Parathyroid adenoma (tissue), 2 donors: ENCODE measurements around the gene SLC16A7.

Experiments used
- H2AFZ ChIP-seq: fragments of 300-600 bp; sonication (generic); one replicate; pipeline ENCODE4 v1.7.0; 2017; ENCODE audit warnings: antibody characterized with exemption, mild to moderate bottlenecking
- H3K27ac ChIP-seq: fragments of 300-600 bp; sonication (generic); one replicate; pipeline ENCODE4 v1.7.0; 2017
- H3K27me3 ChIP-seq: fragments of 300-600 bp; sonication (generic); one replicate; pipeline ENCODE4 v1.7.0; 2017; ENCODE audit warnings: low read length; ENCODE audit not compliant: control insufficient read depth, insufficient read depth
- H3K36me3 ChIP-seq: fragments of 300-600 bp; sonication (generic); one replicate; pipeline ENCODE4 v1.7.0; 2017; ENCODE audit warnings: low read length; ENCODE audit not compliant: control insufficient read depth, insufficient read depth
- H3K4me1 ChIP-seq: fragments of 300-600 bp; sonication (generic); one replicate; pipeline ENCODE4 v1.7.0; 2017; ENCODE audit warnings: control low read depth
- H3K4me2 ChIP-seq: fragments of 300-600 bp; sonication (generic); one replicate; pipeline ENCODE4 v1.7.0; 2017; ENCODE audit warnings: low read length
- H3K4me3 ChIP-seq: fragments of 300-600 bp; sonication (generic); one replicate; pipeline ENCODE4 v1.7.0; 2017; ENCODE audit warnings: low read depth, low read length
- H3K79me2 ChIP-seq: fragments of 300-600 bp; sonication (generic); one replicate; pipeline ENCODE4 v1.7.0; 2017; ENCODE audit warnings: control low read depth
- H3K9ac ChIP-seq: fragments of 300-600 bp; sonication (generic); one replicate; pipeline ENCODE4 v1.7.0; 2017; ENCODE audit warnings: mild to moderate bottlenecking
- H3K9me3 ChIP-seq: fragments of 300-600 bp; sonication (generic); one replicate; pipeline ENCODE4 v1.7.0; 2017; ENCODE audit warnings: low read length; ENCODE audit not compliant: control insufficient read depth
- CTCF ChIP-seq: fragments of 300-600 bp; sonication (generic); IDR thresholded peaks from one replicate; pipeline ENCODE4 v1.7.0; 2017; ENCODE audit warnings: antibody characterized with exemption, mild to moderate bottlenecking
- donor health status: primary hyperparathyroidism.

The SLC16A7 gene

DNA sequence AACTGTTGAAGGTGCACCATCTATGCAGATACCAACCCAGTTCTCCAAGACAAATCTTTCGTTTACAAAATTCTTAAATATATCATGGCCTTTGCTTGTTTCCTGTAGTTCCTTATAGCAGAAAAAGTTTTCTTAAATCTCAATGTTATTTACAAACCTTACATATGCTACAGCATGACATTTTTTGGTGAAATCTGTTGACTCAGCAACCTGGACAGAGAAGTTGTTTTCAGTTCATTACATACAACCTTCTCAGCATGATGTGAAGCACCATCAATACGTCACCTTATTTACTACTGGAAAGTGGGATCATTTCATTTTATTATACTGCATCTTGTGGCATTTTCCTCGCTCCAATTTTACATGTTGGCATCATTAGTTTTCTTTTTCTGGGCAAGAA is 231.9 kb downstream of the SLC16A7 start:
- Histone ChIP-seq H3K9me3 (no peaks in the 10 kb centered on the region), H3K79me2 (no peaks in the 10 kb centered on the region), H3K27ac (no peak overlapping the region), H3K4me2 (no peak overlapping the region), H3K4me3 (no peak overlapping the region), H3K27me3 (no peaks in the 10 kb centered on the region), H3K9ac (no peak overlapping the region), H2AFZ (no peak overlapping the region), H3K4me1 (no peaks in the 10 kb centered on the region), H3K36me3 (no peaks in the 10 kb centered on the region)
- no peak for TF ChIP-seq CTCF

- H3K4me2 ChIP-seq = no peak overlapping the region
- H2AFZ ChIP-seq = no peak overlapping the region
- no peaks in the 10 kb centered on the region for H3K9me3 ChIP-seq
- H3K4me3 ChIP-seq = no peak overlapping the region
- TF ChIP-seq CTCF = no peak
- H3K4me1 ChIP-seq = no peaks in the 10 kb centered on the region
- no peak overlapping the region for H3K27ac ChIP-seq
- H3K36me3 ChIP-seq = no peaks in the 10 kb centered on the region
- H3K79me2 ChIP-seq = no peaks in the 10 kb centered on the region
- no peak overlapping the region for H3K9ac ChIP-seq
- H3K27me3 ChIP-seq = no peaks in the 10 kb centered on the region
Observed at GRCh38 chr12:59828521-59828920, 232.7 kb downstream of the SLC16A7 start.

DNA sequence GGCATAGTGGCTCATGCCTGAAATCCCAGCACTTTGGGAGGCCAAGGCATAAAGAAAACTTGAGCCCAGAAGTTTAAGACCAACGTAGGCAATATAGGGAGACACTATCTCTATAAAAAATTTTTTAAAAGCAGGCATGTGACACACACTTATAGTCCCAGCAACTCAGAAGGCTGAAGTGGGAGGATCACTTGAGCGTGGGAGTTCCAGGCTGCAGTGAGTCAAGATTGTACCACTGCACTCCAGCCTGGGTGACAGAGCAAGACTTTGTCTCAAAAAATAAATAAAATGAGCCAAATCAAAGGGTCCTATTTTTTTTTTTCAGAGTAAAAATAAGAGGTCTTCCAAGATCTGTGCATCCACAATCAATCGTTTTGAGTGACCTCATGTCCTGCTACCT is 237.6 kb downstream of the SLC16A7 start:
- Histone ChIP-seq H3K27me3 (no peaks in the 10 kb centered on the region), H3K9me3 (no peaks in the 10 kb centered on the region), H2AFZ (no peak overlapping the region), H3K27ac (no peak overlapping the region), H3K79me2 (no peaks in the 10 kb centered on the region), H3K4me2 (no peak overlapping the region), H3K4me1 (no peaks in the 10 kb centered on the region), H3K36me3 (no peaks in the 10 kb centered on the region), H3K9ac (no peak overlapping the region), H3K4me3 (no peak overlapping the region)
- no peak for TF ChIP-seq CTCF

DNA sequence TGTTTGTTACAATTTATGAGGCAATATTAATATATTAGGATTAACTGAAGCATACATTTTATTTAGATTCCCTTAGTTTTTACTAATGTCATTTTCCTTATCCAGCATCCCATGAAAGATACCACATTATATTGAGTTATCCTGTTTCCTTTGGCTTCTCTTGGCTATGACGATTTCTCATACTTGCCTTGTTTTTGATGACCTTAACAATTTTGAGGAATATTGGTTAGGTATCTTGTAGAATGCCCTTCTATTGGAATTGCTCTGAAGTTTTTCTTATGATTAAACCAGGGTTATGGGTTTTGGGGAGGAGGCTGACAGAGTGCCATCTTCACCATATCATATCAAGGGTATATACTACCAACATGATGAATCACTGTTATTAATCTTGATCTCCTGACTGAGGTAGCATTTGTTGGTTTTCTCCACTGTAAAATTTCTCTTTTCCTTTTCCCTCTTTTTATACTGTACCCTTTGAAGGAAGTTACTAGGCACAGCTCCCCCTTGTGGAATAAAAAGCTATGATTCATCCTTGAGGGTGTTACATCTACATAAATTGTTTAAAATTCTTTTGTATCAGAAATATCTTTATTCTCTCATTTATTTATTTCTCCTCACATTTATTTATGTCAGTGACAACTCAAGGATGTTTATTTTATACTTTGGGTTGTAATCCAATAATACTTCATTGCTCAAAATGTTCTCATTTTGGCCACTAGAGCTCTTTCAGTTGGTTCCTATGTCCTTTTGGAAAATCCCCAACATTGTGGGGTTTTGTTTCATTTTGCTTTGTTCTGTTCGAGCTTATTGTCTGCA is 239.0 kb downstream of the SLC16A7 start:
- Histone ChIP-seq H2AFZ (no peak overlapping the region), H3K27me3 (no peaks in the 10 kb centered on the region), H3K4me1 (no peaks in the 10 kb centered on the region), H3K36me3 (no peaks in the 10 kb centered on the region), H3K9ac (no peak overlapping the region), H3K79me2 (no peaks in the 10 kb centered on the region), H3K4me3 (no peak overlapping the region), H3K27ac (no peak overlapping the region), H3K4me2 (no peak overlapping the region), H3K9me3 (no peaks in the 10 kb centered on the region)
- TF ChIP-seq CTCF = peak; percentile 34
